Measurements from ENCODE around the gene SPATA20. TPM values are rescaled to one million over a fixed set of nuclear protein-coding genes. Genes with fewer than 3 reads are reported as not detected.

The SPATA20 gene
- total RNA-seq, 1 donor from 2014 or later: 70.2 TPM

DNA sequence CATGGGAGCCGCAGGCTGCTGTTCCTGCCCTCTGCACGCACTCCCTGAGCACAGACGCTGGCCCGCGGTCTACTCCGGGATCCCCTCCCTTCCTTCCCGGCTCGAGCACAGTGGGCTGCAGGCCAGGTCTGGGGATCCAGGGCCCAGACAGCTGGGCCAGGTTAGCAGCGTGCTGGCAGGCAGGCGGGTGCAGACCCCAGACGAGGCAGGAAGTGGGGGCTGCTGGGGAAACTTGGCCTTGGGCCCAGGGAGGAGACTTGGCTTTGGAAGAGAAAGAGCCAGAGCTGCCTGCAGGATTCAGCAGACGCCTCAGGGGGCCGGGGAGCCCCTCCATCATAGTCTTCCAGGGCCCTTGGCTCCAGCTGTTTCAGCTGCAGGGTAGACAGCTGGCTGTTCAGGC is 57.5 kb downstream of the SPATA20 start:
- TF ChIP-seq, protein P1, sequence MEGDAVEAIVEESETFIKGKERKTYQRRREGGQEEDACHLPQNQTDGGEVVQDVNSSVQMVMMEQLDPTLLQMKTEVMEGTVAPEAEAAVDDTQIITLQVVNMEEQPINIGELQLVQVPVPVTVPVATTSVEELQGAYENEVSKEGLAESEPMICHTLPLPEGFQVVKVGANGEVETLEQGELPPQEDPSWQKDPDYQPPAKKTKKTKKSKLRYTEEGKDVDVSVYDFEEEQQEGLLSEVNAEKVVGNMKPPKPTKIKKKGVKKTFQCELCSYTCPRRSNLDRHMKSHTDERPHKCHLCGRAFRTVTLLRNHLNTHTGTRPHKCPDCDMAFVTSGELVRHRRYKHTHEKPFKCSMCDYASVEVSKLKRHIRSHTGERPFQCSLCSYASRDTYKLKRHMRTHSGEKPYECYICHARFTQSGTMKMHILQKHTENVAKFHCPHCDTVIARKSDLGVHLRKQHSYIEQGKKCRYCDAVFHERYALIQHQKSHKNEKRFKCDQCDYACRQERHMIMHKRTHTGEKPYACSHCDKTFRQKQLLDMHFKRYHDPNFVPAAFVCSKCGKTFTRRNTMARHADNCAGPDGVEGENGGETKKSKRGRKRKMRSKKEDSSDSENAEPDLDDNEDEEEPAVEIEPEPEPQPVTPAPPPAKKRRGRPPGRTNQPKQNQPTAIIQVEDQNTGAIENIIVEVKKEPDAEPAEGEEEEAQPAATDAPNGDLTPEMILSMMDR (conservative IDR thresholded peaks at IDR 0.05; ENCODE audit: low read depth, low read length): no peak
- no peak overlapping the region for H3K4me3 ChIP-seq (ENCODE audit: low read depth, low read length)
- DNase-seq (ENCODE audit: low read depth): no peak

DNA sequence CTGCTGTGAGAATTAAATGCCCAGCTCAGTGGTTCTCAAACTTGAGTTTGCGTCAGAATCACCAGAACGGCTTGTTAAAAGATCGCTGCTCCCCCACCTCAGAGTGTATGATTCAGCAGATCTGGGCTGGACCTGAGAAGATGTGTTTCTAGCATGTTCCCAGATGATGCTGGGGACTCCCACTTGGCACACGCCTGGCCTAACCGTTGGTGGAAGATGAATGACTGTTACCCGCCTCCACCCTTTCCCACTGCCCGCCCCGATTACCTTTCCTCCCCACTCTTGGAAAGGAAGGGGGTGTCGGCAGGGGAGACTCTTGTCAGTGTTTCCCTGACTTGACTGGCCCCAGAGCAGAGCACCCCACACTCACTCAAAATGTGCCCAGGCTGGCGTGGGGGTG is 58.5 kb downstream of the SPATA20 start:
- TF ChIP-seq, protein P1 (conservative IDR thresholded peaks at IDR 0.05; ENCODE audit: low read depth, low read length): no peak
- no peak for DNase-seq (ENCODE audit: low read depth)
- no peak overlapping the region for H3K4me3 ChIP-seq (ENCODE audit: low read depth, low read length)

Other genes with a start within 250 kb of the SPATA20 start
- gene XYLT2, start 201.0 kb upstream of the SPATA20 start, total RNA-seq: 35.2 and 35.3 TPM in 2 replicates
- gene MRPL27, start 174.0 kb upstream of the SPATA20 start, total RNA-seq: 100 and 158 TPM in 2 replicates
- 13.2 and 13.8 TPM in 2 replicates for gene EME1, start 173.9 kb upstream of the SPATA20 start, total RNA-seq
- gene LRRC59, start 149.7 kb upstream of the SPATA20 start, total RNA-seq: 147 and 234 TPM in 2 replicates
- 9.8 and 32.6 TPM in 2 replicates for gene ACSF2, start 121.0 kb upstream of the SPATA20 start, total RNA-seq
- not detected in 2 replicates for gene CHAD, start 78.3 kb upstream of the SPATA20 start, total RNA-seq
- gene RSAD1, start 68.3 kb upstream of the SPATA20 start, total RNA-seq: 17.1 and 18.4 TPM in 2 replicates
- 0.58 TPM in 1 of 2 replicates, not detected in the other for gene MYCBPAP, start 38.7 kb upstream of the SPATA20 start, total RNA-seq
- 2.8 and 3.3 TPM in 2 replicates for gene EPN3, start 14.4 kb upstream of the SPATA20 start, total RNA-seq
- not detected in 2 replicates for gene CACNA1G, start 13.5 kb downstream of the SPATA20 start, total RNA-seq
- gene ABCC3, start 87.7 kb downstream of the SPATA20 start, total RNA-seq: 6.3 and 6.6 TPM in 2 replicates
- 27.3 and 42.2 TPM in 2 replicates for gene ANKRD40, start 160.7 kb downstream of the SPATA20 start, total RNA-seq
- 25.8 and 54.1 TPM in 2 replicates for gene LUC7L3, start 172.4 kb downstream of the SPATA20 start, total RNA-seq
- gene ANKRD40CL, start 220.3 kb downstream of the SPATA20 start, total RNA-seq: not detected in 2 replicates